Measurements from ENCODE around the gene RIC8B.
A peak's percentile ranks its signal among the peaks of the same experiment; 100 is the strongest.
"Not testable (repeated sequence)": the region's sequence is repeated elsewhere in the genome, so short reads cannot be mapped to it uniquely, and the experiment has no call there.

RIC8B gene

DNA sequence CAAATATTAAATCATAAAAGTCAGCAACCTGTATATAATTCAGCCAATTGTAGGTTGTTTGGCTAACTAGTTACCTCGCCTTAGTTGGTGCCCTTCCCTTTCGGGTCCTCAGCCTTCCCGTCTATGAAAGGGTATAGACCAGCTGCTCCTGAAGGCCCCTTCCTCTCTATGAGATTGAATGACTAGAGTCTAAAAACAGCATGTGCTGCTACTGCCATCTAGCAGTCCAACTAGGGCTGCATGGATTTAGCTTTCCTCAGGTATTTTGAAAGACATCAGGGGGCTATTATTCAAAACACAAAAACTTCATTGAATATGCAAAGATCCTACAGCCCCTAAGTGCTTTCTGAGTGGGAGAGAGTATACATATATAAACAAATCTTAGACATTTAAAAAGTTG lies 144.3 kb downstream of the RIC8B start:
- Mint-ChIP-seq H3K27ac (no peak overlapping the region), H3K9me3 (peaks cover 10% of the 10 kb centered on the region), H3K36me3 (peaks cover 2% of the 10 kb centered on the region), H3K4me1 (peaks cover 7% of the 10 kb centered on the region), H3K27me3 (peaks cover 33% of the 10 kb centered on the region), H3K4me3 (no peak overlapping the region)
- DNase-seq (ENCODE audit: low spot score in 2 of 2) = no peak
- no peak for ATAC-seq (ENCODE audit: low read depth)

DNA sequence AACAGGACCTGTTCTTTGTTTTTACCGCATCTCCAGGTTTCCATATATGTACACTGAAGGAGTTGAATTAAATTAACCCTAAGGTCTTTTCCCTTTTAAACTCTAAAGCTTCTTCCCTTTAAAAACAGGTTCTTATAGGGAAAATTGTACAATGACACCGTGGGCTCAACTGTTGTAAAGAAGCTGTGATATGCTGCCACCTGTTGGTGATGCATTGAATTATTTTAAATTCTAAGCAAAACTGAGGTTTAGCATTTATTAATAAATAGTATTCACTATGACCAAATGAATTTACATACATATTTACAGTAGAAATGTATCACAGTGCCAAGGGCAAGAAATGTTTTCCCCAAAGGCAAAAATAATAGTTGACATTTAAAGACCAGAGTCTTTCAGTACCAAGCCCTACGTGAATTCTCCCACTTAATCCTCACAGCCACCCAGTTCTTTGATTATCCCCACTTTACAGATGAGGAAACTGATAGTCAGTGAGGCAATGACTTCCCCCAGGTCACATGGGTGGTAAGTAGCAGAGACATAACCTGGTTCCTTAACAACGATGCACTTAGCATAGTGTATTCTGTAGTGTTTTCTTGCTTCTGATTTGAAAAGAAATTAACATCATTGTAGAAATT lies 145.5 kb downstream of the RIC8B start:
- peaks cover 7% of the 10 kb centered on the region for H3K4me1 Mint-ChIP-seq
- H3K27ac Mint-ChIP-seq = no peak overlapping the region
- ATAC-seq (ENCODE audit: low read depth) = peak; percentile 45

DNA sequence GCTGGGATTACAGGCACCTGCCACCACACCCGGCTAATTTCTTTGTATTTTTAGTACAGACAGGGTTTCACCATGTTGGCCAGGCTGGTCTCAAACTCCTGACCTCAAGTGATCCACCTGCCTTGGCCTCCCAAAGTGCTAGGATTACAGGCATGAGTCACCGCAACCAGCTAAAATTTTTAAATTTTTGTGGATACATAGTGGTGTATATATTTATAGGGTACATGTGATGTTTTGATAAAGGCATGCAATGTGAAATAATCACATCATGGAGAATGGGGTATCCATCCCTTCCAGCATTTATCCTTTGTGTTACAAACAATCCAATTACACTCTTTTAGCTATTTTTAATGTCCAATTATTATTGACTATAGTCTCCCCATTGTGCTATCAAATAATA lies 147.5 kb downstream of the RIC8B start:
- not testable (repeated sequence) for H3K36me3 Mint-ChIP-seq; H3K4me1 Mint-ChIP-seq; H3K4me3 Mint-ChIP-seq; H3K27ac Mint-ChIP-seq; DNase-seq (ENCODE audit: low spot score in 2 of 2); ATAC-seq (ENCODE audit: low read depth)
- H3K9me3 Mint-ChIP-seq = peaks cover 13% of the 10 kb centered on the region
- peaks cover 34% of the 10 kb centered on the region for H3K27me3 Mint-ChIP-seq

More for the DNA sequence above, 145.5 kb downstream of the RIC8B start:
- Mint-ChIP-seq H3K36me3 (peaks cover 4% of the 10 kb centered on the region), H3K4me3 (no peak overlapping the region), H3K9me3 (peaks cover 13% of the 10 kb centered on the region), H3K27me3 (peaks cover 37% of the 10 kb centered on the region)
- DNase-seq (ENCODE audit: low spot score in 2 of 2) = peak in 1 of 2 donors; percentile 33

DNA sequence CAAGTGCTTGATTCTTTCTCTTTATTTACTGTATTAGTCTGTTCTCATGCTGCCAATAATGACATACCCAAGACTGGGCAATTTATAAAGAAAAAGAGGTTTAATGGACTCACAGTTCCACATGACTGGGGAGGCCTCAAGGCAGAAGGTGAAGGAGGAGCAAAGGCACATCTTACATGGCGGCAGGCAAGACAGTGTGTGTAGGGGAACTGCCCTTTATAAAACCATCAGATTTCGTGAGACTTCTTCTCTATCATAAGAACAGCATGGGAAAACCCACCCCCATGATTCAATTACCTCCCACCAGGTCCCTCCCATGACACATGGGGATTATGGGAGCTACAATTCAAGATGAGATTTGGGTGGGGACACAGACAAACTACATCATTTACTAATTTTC lies 149.1 kb downstream of the RIC8B start:
- H3K27me3 Mint-ChIP-seq = peaks cover 39% of the 10 kb centered on the region
- DNase-seq (ENCODE audit: low spot score in 2 of 2); H3K27ac Mint-ChIP-seq; H3K4me1 Mint-ChIP-seq; H3K4me3 Mint-ChIP-seq; ATAC-seq (ENCODE audit: low read depth); H3K36me3 Mint-ChIP-seq: not testable (repeated sequence)
- peaks cover 13% of the 10 kb centered on the region for H3K9me3 Mint-ChIP-seq

DNA sequence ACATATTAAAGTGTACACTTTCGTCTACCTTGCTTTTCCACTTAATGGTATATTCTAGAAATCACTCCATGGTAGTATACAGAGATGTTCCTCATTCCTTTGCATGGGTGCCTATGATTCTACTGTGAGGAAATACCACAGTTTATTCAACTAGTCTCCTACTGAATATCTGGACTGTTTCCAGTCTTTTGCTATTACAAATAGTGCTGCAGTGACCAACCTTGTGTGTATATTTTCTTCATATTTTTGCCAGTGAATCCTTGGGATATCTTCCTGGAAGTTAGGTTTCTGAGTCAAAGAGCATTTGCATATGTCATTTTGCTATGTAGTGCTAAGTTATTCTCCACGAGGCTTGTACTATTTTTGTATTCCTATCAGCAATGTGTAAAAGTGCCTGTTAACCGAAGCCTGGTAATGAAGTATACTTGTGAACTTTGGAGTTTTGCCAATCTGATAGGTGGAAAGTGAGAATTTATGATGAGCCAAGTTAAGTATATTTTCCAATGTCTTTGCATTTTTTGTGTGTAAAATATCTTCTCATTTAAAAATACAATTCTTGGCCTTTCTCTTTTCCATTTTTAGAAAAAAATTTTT lies 149.9 kb downstream of the RIC8B start:
- H3K9me3 Mint-ChIP-seq = peaks cover 13% of the 10 kb centered on the region
- no peak overlapping the region for H3K4me3 Mint-ChIP-seq
- no peak overlapping the region for H3K27ac Mint-ChIP-seq
- ATAC-seq (ENCODE audit: low read depth) = no peak
- no peaks in the 10 kb centered on the region for H3K4me1 Mint-ChIP-seq
- H3K36me3 Mint-ChIP-seq = peaks cover 4% of the 10 kb centered on the region
- no peak for DNase-seq (ENCODE audit: low spot score in 2 of 2)
- peaks cover 44% of the 10 kb centered on the region for H3K27me3 Mint-ChIP-seq

DNA sequence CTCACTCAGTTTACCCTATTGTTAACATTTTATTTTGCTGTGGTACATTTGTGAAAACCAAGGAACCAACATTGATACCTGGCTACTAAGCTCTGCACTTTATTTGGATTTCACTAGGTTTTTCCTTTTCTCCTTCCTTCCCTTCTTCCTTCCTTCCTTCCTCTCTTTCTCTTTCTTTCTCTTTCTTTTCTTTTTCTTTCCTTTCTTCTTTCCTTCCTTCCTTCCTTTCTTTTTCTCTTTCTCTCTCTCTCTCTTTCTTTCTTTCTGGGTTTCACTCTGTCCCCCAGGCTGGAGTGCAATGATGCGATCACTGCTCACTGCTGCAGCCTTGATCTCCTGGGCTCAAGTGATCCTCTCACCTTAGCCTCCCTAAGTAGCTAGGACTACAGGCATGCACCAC lies 152.2 kb downstream of the RIC8B start:
- H3K4me3 Mint-ChIP-seq = no peak overlapping the region

DNA sequence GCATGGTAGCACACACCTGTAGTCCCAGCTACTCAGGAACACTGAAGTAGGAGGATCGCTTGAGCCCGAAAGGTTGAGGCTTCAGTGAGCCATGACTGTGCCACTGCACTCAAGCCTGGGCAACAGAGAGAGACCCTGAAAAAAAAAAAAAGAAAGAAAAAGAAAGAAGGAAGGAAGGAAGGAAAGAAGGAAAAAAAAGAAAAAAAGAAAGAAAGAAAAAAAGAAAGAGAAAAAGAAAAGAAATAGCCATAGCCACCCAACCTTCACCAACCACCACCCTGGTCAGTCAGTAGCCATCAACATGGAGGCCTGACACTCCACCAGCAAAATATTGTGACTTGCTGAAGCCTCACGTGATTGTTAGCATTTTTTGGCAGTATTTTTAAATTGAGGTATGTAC lies 159.8 kb downstream of the RIC8B start:
- ATAC-seq (ENCODE audit: low read depth) = no peak
- Mint-ChIP-seq H3K4me3 (no peak overlapping the region), H3K36me3 (no peaks in the 10 kb centered on the region), H3K4me1 (no peaks in the 10 kb centered on the region), H3K27ac (no peak overlapping the region), H3K9me3 (no peaks in the 10 kb centered on the region), H3K27me3 (peaks cover 32% of the 10 kb centered on the region)
- no peak for DNase-seq (ENCODE audit: low spot score in 2 of 2)

More for the DNA sequence above, 152.2 kb downstream of the RIC8B start:
- peaks cover 4% of the 10 kb centered on the region for H3K36me3 Mint-ChIP-seq
- ATAC-seq (ENCODE audit: low read depth) (no peak), DNase-seq (ENCODE audit: low spot score in 2 of 2) (no peak)
- H3K9me3 Mint-ChIP-seq = peaks cover 13% of the 10 kb centered on the region
- no peaks in the 10 kb centered on the region for H3K4me1 Mint-ChIP-seq
- no peak overlapping the region for H3K27ac Mint-ChIP-seq
- peaks cover 46% of the 10 kb centered on the region for H3K27me3 Mint-ChIP-seq
